ENCODE measurements around the gene NR6A1. TPM values are rescaled to one million over a fixed set of nuclear protein-coding genes. Genes with fewer than 3 reads are reported as not detected.

The NR6A1 gene
- polyA plus RNA-seq, 2 of the 4 experiments (the other 2 are of a cell fraction) = 1.7 to 3.3 TPM

- Histone ChIP-seq H3K27ac (peak overlapping the region in 1 of 2 experiments; percentile 47; a peak in 2 of 6 replicates), H3K9me3 (0 out of 3 replicates have a peak, but pooled peaks cover 3% of the 10 kb centered on the region), H3K4me3 (no peak overlapping the region), H3K4me2 (no peak overlapping the region), H3K4me1 (peaks cover 21% of the 10 kb centered on the region)
- ATAC-seq (no peak), DNase-seq (ENCODE audit: low read depth in 1 of 2, low spot score in 1 of 2) (no peak), FAIRE-seq (no peak)
- CTCF ChIA-PET = interaction anchor here (0.9 to 11.8 kb wide), 6 partner anchors 19 to 156 kb away, joined by 3 to 235 read pairs (median 42); no protein-coding TSS in a partner anchor
- POLR2A ChIA-PET = interaction anchor here (3.2 kb wide), 1 partner anchor 48 kb away, joined by 19 read pairs; no protein-coding TSS in a partner anchor
- WGBS (ENCODE audit: missing lambda C conversion rate) = 81% methylated on average over 3 of the region's 3 CpGs
- no peak for TF ChIP-seq TP53 (CRISPR knock-in tag; IDR thresholded peaks at IDR 0.05)
- TF ChIP-seq HOXB13 (CRISPR knock-in tag; IDR thresholded peaks at IDR 0.05; ENCODE audit: low read depth) = no peak
- no peak for TF ChIP-seq ESRRA (IDR thresholded peaks at IDR 0.05; ENCODE audit: borderline replicate concordance, low read length)
- TF ChIP-seq ELK1 (IDR thresholded peaks at IDR 0.05; ENCODE audit: low read depth, low read length) = no peak
- TF ChIP-seq ZSCAN20 (CRISPR knock-in tag; IDR thresholded peaks at IDR 0.05) = no peak
- no peak for TF ChIP-seq NPAS2 (CRISPR knock-in tag; IDR thresholded peaks at IDR 0.05; ENCODE audit: borderline replicate concordance)
- no peak for TF ChIP-seq POLR2AphosphoS2 (conservative IDR thresholded peaks at IDR 0.05; ENCODE audit: low read length)
- no peak for TF ChIP-seq ATOH8 (CRISPR knock-in tag; IDR thresholded peaks at IDR 0.05; ENCODE audit: low read depth)
- TF ChIP-seq FOSB (CRISPR knock-in tag; IDR thresholded peaks at IDR 0.05) = no peak
These were observed 63.4 kb downstream of the NR6A1 start for GRCh38 chr9:124707666-124708065.

GRCh38 chr9:124706685-124707084 lies 64.4 kb downstream of the NR6A1 start:
- WGBS (ENCODE audit: missing lambda C conversion rate) = 97% methylated on average over 7 of the region's 7 CpGs
- CTCF ChIA-PET = interaction anchor here (0.7 kb wide), 1 partner anchor 20 kb away, joined by 3 read pairs; no protein-coding TSS in a partner anchor
- POLR2A ChIA-PET = no interaction called here

More at GRCh38 chr9:124706685-124707084, 64.4 kb downstream of the NR6A1 start:
- Histone ChIP-seq H3K4me2 (no peak overlapping the region), H3K27ac (no peak overlapping the region), H3K4me3 (no peak overlapping the region), H3K4me1 (peaks cover 20% of the 10 kb centered on the region), H3K9me3 (0 out of 3 replicates have a peak, but pooled peaks cover 3% of the 10 kb centered on the region)
- FAIRE-seq (no peak), ATAC-seq (no peak), DNase-seq (ENCODE audit: low read depth in 1 of 2, low spot score in 1 of 2) (no peak)
- TF ChIP-seq ELK1 (IDR thresholded peaks at IDR 0.05; ENCODE audit: low read depth, low read length) = no peak
- TF ChIP-seq BCL3 (IDR thresholded peaks at IDR 0.05) = no peak
- no peak for TF ChIP-seq HMGXB4 (CRISPR knock-in tag; IDR thresholded peaks at IDR 0.05; ENCODE audit: borderline replicate concordance)
- TF ChIP-seq FOSL2 (IDR thresholded peaks at IDR 0.05) = no peak
- no peak for TF ChIP-seq FOSL2 (CRISPR knock-in tag; IDR thresholded peaks at IDR 0.05)
- TF ChIP-seq JUN (IDR thresholded peaks at IDR 0.05) = no peak
- TF ChIP-seq EHMT2 (IDR thresholded peaks at IDR 0.05; ENCODE audit: low read depth) = no peak
- TF ChIP-seq ZNF302 (CRISPR knock-in tag; IDR thresholded peaks at IDR 0.05) = no peak
- no peak for TF ChIP-seq FOXS1 (CRISPR knock-in tag; IDR thresholded peaks at IDR 0.05)
- no peak for TF ChIP-seq RAD21 (conservative IDR thresholded peaks at IDR 0.05 in 1 of 2, IDR thresholded peaks at IDR 0.05 in 1 of 2)
- TF ChIP-seq KDM5A (IDR thresholded peaks at IDR 0.05) = no peak
- TF ChIP-seq CHD2 (IDR thresholded peaks at IDR 0.05; ENCODE audit: low read length, partially characterized antibody) = no peak
- no peak for TF ChIP-seq NPAS2 (CRISPR knock-in tag; IDR thresholded peaks at IDR 0.05; ENCODE audit: borderline replicate concordance)
- no peak for TF ChIP-seq POLR2A (IDR thresholded peaks at IDR 0.05; ENCODE audit: low read length)
- no peak for TF ChIP-seq RFX5 (IDR thresholded peaks at IDR 0.05)
- no peak for TF ChIP-seq MAX (IDR thresholded peaks at IDR 0.05)

Measured in A549 (cell line).